ENCODE data around the gene TRIO.
A peak's percentile ranks its signal among the peaks of the same experiment; 100 is the strongest.

The TRIO gene

DNA sequence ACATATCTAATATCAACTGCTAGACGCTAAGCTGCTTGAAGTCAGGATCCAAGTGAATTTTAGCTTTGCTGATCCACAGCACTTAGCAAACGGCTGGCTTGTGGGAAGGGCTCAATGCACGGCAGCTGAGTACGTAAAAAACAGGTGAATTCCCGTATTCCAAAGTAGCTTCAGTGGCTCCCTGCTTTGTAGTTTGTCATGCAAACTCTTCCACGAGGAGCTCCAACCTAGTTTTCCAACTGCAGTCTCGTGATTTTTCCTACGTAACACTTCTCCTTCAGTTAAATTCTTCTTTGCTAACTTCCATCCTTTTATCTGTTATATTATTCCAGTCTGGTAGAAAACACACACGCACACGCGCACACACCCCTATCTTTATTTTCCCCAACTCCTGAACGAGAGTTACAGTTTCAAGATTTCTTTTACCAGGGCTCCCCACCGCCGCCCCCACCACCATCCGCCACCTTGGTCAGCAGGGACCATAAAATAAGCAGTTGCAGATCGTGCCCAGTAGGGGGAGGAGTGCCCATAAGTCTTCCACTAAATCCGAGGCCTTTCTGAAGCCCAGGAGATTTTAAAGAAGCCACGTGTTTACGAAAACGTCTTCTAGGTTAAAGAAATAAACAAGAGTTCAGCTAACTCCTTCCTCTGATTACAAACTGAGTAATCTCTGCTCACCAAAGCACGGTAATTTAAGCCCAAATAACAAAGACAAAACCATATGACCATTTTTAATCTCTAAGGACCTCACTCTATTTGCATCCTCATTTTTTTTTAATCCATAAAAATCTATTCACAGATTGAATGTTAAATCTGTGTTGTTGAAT lies 34.8 kb upstream of the TRIO start:
- H3K4me3 ChIP-seq, result no peak overlapping the region
- no peak overlapping the region for H3K9ac ChIP-seq
- peaks cover 3 to 17% (median 6%) of the 10 kb centered on the region in 11 experiments; a peak in 21 of 22 replicates for H3K9me3 ChIP-seq (replicated peaks in 1 of 11)
- no peak for TF ChIP-seq Cebpa-rat (IDR thresholded peaks at IDR 0.05)
- no peaks in the 10 kb centered on the region for H3K36me3 ChIP-seq
- H3K27me3 ChIP-seq, result no peaks in the 10 kb centered on the region
- H3K27ac ChIP-seq, result peak overlapping the region in 1 of 11 experiments; percentile 23; a peak in 1 of 22 replicates
- H3K4me2 ChIP-seq, result peak overlapping the region in 4 of 11 experiments; percentile 4 to 46 (median 21); a peak in 4 of 22 replicates
- peaks cover 0 to 25% (median 0%) of the 10 kb centered on the region in 10 experiments; a peak in 5 of 20 replicates for H3K4me1 ChIP-seq
- no peaks in the 10 kb centered on the region for H4K20me1 ChIP-seq

DNA sequence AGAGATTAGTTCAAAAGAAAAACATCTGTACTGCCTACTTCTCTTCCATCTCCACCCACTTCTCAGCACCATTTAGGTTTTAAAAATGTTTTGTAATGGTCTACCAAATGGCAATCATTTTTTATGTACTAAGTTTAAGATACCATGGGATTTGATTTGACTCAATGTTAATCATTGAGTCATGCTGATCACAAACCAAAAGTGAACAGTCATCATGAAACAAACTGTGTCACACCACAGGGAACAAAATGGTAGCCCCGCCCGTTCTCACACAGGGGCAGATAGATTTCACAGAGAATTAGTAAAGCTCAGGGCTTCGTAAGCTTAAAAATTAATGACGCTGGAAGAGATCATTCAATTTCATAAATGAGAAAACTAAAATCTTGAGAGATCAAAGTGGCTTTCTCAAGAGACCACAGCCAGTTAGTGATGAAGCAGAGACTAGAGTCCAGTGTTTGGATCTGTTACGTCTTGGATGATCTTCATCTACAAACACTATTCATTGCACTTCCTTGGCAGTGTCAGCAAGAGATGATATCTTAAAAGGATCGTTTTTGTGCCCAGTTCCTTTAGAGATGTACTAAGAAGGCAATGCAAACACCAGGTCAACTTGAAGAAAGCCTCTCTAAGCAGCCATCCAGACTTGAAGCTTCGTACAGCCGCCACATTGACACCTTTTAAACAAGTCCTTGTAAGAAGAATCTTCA lies 33.9 kb upstream of the TRIO start:
- Histone ChIP-seq H3K9ac (no peak overlapping the region), H3K4me3 (no peak overlapping the region), H3K4me2 (peak overlapping the region in 4 of 11 experiments; percentile 4 to 46 (median 21); a peak in 5 of 22 replicates), H3K9me3 (replicated peaks in 1 of 11) (peaks cover 0 to 9% (median 0%) of the 10 kb centered on the region in 11 experiments; a peak in 8 of 22 replicates), H3K27me3 (no peaks in the 10 kb centered on the region), H3K36me3 (no peaks in the 10 kb centered on the region), H3K4me1 (peaks cover 0 to 25% (median 0%) of the 10 kb centered on the region in 10 experiments; a peak in 5 of 20 replicates), H4K20me1 (no peaks in the 10 kb centered on the region), H3K27ac (peak overlapping the region in 1 of 11 experiments; percentile 23; a peak in 1 of 22 replicates)
- TF ChIP-seq Cebpa-rat (IDR thresholded peaks at IDR 0.05), result no peak

DNA sequence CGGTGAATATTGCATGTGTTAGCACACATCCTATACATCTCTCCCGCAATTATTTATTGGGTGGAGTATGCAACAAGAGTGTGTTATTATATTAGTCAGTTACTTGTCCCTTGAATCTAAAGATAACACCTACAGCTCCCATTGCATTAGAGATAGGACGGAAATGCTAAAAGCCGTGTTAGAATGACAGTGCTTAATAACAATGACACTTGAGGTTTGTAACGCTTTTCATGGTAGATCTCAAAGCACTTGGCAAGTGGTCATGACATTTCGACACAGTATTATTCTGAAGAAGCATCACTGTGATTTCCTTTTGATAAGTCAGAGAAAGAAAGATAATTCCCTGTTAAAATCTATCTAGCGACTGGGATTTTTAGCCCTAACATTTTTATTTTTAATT lies 33.4 kb upstream of the TRIO start:
- no peaks in the 10 kb centered on the region for H3K36me3 ChIP-seq
- H3K9ac ChIP-seq, result no peak overlapping the region
- no peak overlapping the region; a peak in 1 of 22 replicates for H3K27ac ChIP-seq
- H3K4me2 ChIP-seq, result no peak overlapping the region
- no peak overlapping the region for H3K4me3 ChIP-seq
- no peak for TF ChIP-seq Cebpa-rat (IDR thresholded peaks at IDR 0.05)
- peaks cover 0 to 25% (median 0%) of the 10 kb centered on the region in 10 experiments; a peak in 5 of 20 replicates for H3K4me1 ChIP-seq
- H4K20me1 ChIP-seq, result no peaks in the 10 kb centered on the region
- peaks cover 0 to 8% (median 0%) of the 10 kb centered on the region in 11 experiments; a peak in 7 of 22 replicates for H3K9me3 ChIP-seq (replicated peaks in 1 of 11)
- H3K27me3 ChIP-seq, result no peaks in the 10 kb centered on the region

DNA sequence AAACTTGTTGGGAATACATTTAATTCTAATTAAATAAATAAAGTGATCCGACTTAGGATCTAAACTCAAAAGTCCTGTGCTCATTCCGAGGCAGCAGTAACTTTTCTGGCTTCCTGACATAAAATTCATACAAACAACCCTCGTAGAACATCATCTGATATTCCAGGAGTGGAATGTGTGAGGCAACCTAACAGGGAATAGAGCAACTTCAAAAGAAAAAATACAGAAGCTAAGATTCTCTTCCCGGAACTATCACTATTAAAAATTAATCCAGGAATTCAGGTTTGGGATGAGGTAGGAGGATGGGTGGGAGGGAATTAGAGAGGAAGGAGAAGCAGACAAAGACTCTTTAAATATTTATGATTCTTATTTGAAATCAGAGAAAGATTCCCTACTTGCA lies 32.9 kb upstream of the TRIO start:
- no peak for TF ChIP-seq Cebpa-rat (IDR thresholded peaks at IDR 0.05)
- H3K4me1 ChIP-seq, result peaks cover 0 to 25% (median 0%) of the 10 kb centered on the region in 10 experiments; a peak in 5 of 20 replicates
- H3K4me2 ChIP-seq, result no peak overlapping the region
- H4K20me1 ChIP-seq, result no peaks in the 10 kb centered on the region
- no peak overlapping the region for H3K27ac ChIP-seq
- no peaks in the 10 kb centered on the region for H3K36me3 ChIP-seq
- no peak overlapping the region for H3K9ac ChIP-seq
- H3K4me3 ChIP-seq, result no peak overlapping the region
- H3K9me3 ChIP-seq (replicated peaks in 1 of 11), result peaks cover 0 to 8% (median 0%) of the 10 kb centered on the region in 11 experiments; a peak in 7 of 22 replicates
- no peaks in the 10 kb centered on the region for H3K27me3 ChIP-seq

DNA sequence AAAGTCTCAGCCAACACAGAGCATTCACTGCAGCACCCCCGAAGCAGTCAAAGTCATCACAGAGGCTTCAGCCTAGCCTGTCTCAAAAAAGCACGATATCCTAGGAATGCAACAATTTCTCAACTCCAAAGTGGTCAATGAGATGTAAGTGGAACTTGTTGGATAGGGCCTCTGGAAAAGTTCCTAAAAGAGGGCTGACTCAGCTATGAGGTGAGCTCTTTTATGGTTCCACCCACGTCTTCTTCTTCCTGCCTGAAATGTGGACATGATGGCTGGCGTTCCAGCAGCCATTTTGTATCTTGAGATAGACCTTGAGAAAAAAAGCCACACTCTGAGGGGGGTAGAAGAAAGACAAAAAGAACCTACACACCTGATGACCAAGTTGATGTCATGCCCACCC lies 32.5 kb upstream of the TRIO start:
- Histone ChIP-seq H3K4me3 (no peak overlapping the region), H3K9ac (no peak overlapping the region), H3K27ac (no peak overlapping the region), H3K4me2 (no peak overlapping the region), H3K27me3 (no peaks in the 10 kb centered on the region), H3K9me3 (replicated peaks in 1 of 11) (peaks cover 0 to 8% (median 0%) of the 10 kb centered on the region in 11 experiments; a peak in 7 of 22 replicates), H3K4me1 (peaks cover 0 to 23% (median 0%) of the 10 kb centered on the region in 10 experiments; a peak in 5 of 20 replicates), H3K36me3 (no peaks in the 10 kb centered on the region), H4K20me1 (no peaks in the 10 kb centered on the region)
- no peak for TF ChIP-seq Cebpa-rat (IDR thresholded peaks at IDR 0.05)

DNA sequence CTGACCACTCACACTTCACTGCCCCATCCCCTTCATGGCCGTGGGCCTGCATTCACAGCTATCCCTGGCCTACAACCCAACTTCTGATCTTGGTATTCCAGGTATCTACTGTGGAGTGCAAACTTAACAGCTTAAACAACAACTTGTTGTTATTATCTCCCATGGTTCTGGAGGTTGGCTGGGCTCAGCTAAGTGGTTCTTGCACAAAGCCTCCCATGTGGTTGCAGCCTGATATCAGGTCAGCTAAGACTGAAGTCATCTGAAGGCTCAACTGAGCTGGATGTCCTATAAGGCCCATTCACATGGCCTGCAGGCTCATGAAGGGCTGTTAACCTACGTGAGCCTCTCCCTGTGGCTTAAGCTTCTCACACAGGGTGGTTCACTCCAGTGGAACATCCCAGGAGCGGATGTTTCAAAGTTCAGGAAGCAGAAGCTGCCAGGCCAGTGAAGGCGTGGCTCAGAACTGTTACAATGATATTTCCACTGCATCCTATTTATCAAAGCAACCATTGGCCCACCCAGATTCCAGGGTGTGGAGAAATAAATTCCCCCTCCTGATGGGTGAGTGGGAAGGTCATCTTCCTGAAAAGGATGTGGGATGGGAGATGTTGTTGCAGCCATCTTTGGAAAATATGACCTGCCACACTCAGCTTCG lies 30.0 kb upstream of the TRIO start:
- H3K4me1 ChIP-seq, result peaks cover 0 to 12% (median 0%) of the 10 kb centered on the region in 10 experiments; a peak in 5 of 20 replicates
- H3K4me3 ChIP-seq, result no peak overlapping the region
- no peak overlapping the region for H3K4me2 ChIP-seq
- no peaks in the 10 kb centered on the region for H3K27me3 ChIP-seq
- H3K9ac ChIP-seq, result no peak overlapping the region
- H3K36me3 ChIP-seq, result no peaks in the 10 kb centered on the region
- no peak for TF ChIP-seq Cebpa-rat (IDR thresholded peaks at IDR 0.05)
- H4K20me1 ChIP-seq, result no peaks in the 10 kb centered on the region
- H3K9me3 ChIP-seq (replicated peaks in 1 of 11), result peaks cover 0 to 8% (median 0%) of the 10 kb centered on the region in 11 experiments; a peak in 7 of 22 replicates
- H3K27ac ChIP-seq, result no peak overlapping the region

DNA sequence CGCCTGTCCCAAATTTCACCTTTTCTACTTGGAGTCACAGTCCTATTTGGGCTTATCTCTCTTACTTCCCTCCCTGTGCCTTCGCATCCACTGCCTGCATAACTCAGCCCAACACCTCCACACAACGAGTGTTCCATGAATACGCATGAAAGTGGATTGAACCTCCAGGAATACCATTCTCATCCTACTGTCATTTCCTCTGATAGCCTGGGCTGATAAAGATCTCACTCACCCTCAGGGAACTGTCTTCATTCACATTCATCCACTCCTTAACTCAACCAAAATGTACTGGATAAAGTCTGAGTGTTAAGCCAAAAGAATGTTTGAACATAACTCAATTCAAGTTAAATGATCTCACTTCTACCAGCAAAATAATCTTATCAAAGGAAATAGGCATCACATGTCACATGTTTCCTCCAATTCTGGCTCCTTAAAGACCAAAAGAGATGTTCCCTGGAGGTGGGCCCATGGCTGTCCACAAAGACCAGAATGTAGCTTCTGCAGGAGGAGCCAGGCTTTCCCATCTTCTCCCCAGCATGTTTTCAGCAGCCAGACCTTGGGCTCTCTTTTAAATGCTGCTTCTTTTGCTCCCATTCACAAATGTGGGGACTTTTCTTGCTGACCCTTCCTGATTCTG lies 28.4 kb upstream of the TRIO start:
- Histone ChIP-seq H3K27ac (no peak overlapping the region), H4K20me1 (no peaks in the 10 kb centered on the region), H3K4me3 (no peak overlapping the region), H3K9me3 (replicated peaks in 1 of 11) (peaks cover 0 to 8% (median 0%) of the 10 kb centered on the region in 11 experiments; a peak in 6 of 22 replicates), H3K27me3 (no peaks in the 10 kb centered on the region), H3K4me2 (no peak overlapping the region), H3K4me1 (no peaks in the 10 kb centered on the region), H3K36me3 (no peaks in the 10 kb centered on the region), H3K9ac (no peak overlapping the region)
- TF ChIP-seq Cebpa-rat (IDR thresholded peaks at IDR 0.05), result no peak

DNA sequence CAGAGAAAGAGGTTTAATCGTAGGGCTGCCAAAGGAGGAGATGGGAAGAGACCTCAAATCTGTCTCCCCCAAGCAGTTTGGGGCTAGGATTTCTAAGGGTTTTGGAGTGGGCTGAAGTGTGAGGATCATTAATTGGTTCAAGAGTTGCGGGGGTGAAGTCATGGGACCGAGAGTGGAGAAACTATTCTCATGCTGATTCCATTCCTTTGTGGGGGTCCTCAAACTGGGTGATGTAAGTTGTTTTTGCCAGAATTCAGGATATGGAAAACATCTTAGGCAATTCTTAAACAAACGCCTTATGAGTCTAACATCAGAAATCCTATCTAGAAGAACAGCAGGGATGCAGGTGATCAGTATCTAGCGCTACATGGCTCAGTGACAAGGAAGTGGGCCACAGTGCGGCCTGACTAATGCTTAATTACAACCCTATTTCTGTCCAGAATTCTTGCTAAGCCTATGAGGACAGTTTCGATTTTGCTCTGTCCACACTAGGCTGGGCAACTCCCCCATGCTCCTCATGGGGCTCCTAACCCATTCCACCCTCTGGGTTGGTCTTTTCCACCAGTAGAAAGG lies 27.7 kb upstream of the TRIO start:
- Histone ChIP-seq H4K20me1 (no peaks in the 10 kb centered on the region), H3K27ac (no peak overlapping the region), H3K4me3 (no peak overlapping the region), H3K9me3 (replicated peaks in 1 of 11) (peaks cover 0 to 8% (median 0%) of the 10 kb centered on the region in 11 experiments; a peak in 6 of 22 replicates), H3K36me3 (no peaks in the 10 kb centered on the region), H3K27me3 (no peaks in the 10 kb centered on the region), H3K4me2 (no peak overlapping the region), H3K4me1 (no peaks in the 10 kb centered on the region), H3K9ac (no peak overlapping the region)
- no peak for TF ChIP-seq Cebpa-rat (IDR thresholded peaks at IDR 0.05)

Data from BLaER1 treated with 17β-estradiol and CSF1 and Interleukin-3, amounts not matched to agents 10 nM and 100 nM (cell line).